NCI-H2107 treated with DMSO at 0.1 percent for 48 hours (cell line): ENCODE measurements around the gene C1GALT1.
A peak's percentile ranks its signal among the peaks of the same experiment; 100 is the strongest.
"Not testable (repeated sequence)": the region's sequence is repeated elsewhere in the genome, so short reads cannot be mapped to it uniquely, and the experiment has no call there.

Source experiments
- DNase-seq: peaks from one replicate; lab custom pipeline; 2025; ENCODE audit not compliant: unreplicated experiment; lab: John Stamatoyannopoulos, UW

Gene C1GALT1

DNA sequence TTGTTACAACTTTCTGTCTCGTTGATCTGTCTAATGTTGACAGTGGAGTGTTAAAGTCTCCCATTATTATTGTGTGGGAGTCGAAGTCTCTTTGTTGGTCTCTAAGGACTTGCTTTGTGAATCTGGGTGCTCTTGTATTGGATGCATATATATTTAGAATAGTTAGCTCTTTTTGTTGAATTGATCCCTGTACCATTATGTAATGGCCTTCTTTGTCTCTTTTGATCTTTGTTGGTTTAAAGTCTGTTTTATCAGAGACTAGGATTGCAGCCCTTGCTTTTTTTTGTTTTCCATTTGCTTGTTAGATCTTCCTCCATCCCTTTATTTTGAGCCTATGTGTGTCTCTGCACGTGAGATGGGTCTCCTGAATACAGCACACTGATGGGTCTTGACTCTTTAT lies 17.2 kb downstream of the C1GALT1 start:
- not testable (repeated sequence) for DNase-seq

DNA sequence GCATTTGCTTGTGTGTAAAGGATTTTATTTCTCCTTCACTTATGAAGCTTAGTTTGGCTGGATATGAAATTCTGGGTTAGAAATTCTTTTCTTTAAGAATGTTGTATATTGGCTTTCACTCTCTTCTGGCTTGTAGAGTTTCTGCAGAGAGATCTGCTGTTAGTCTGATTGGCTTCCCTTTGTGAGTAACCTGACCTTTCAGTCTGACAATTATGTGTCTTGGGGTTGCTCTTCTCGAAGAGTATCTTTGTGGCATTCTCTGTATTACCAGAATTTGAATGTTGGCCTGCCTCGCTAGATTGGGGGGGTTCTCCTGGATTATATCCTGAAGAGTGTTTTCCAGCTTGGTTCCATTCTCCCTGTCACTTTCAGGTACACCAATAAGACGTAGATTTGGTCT lies 17.9 kb downstream of the C1GALT1 start:
- DNase-seq, result not testable (repeated sequence)

DNA sequence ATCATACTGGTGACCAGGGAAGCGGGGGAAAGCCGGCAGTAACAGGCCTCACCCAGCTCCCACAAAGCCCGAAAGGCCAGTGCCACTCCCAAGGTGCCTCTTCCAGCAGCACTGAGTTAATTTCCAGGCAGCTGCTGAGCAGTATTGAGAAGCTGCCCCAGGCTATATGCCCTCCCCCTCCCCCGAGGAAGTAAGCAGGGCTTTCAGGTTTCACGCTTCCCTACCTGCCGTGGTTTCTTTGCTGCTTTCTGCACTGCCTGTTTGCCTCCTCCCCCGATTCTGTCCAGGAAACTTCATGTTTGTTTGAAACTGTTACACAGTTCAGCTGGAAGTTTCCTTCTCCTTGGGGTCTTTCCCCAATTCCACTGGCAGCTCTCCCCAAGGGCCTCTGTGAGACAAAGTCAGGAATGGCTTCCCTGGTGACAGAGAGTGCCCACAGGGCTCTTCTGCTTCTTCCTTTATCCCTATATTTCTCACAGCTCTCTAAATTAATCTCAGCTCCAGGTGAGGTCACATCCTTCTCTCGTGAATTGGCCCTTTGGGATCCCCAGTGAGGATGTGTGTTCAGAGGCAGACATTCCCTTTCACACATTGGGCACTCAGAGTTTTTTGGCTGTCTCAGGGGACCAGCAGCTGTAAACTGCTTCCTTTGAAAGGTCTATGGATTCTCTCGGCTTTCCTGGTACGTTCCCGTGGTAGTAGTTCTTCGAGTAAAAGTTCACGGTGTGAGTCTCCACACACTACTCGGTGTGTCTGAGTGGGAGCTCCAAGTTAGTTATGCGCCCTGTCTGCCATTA lies 19.4 kb downstream of the C1GALT1 start:
- peak; percentile 19 for DNase-seq

DNA sequence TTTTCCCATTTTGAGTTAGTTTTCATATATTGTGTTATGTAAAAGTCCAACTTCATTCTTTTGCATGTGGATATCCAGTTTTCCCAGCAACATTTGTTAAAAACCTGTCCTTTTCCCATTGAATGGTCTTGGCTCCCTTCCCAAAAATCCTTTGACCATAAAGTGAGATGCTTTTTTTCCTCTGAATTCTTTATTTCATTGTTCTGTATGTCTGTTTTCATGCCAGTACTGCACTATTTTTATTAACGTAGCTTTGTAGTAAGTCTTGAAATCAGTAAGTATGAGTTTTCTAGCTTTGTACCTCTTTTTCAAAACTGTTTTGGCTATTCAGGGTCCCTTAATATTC lies 20.0 kb downstream of the C1GALT1 start:
- DNase-seq, result no peak

DNA sequence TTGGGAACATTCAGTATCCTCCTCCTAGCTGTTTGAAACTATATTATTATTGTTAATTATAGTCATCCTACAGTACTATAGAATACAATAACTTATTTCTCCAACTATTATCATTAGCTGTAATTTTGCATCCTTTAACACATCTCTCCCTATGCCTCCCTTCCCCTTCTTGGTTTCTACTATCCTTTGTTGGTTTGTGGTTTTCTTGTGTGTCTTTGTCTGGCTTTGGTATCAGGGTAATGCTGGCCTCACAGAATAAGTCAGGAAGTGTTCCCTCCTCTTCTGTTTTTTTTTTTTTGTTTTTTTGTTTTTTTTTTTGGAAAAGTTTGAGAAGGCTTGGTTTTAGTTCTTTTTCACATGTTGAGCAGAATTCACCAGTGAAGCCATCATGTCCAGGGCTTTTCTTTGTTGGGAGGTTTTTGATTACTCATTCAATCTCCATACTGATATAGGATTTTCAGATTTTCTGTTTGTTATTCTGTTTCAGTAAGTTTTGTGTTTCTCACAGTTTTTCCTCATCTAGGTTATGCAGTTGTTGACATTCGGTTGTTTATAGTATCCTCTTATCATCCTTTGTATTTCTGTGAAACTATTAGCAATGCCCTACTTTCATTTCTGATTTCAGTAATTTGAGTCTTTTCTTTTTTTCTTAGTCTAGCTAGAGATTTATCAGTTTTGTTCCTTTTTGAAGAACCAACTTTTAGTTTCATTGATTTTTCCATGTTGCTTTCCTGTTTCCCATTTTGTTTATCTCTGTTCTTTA lies 21.6 kb downstream of the C1GALT1 start:
- no peak for DNase-seq

DNA sequence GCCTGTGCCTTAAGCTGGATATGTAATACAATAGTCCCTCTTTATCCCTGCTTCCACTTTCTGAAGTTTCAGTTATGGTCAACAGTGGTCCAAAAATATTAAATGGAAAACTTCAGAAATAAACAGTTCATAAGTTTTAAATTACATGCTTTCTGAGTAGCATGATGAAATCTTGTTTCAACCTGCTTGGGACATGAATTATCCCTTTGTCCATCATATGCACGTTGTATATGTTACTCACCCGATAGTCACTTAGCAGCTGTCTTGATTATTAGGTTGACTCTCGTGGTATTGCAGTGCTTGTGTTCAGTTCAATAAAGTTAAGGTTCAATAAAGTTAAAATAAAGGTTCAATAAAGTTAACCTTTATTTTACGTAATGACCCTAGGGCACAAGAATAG lies 25.5 kb downstream of the C1GALT1 start:
- DNase-seq, result no peak

DNA sequence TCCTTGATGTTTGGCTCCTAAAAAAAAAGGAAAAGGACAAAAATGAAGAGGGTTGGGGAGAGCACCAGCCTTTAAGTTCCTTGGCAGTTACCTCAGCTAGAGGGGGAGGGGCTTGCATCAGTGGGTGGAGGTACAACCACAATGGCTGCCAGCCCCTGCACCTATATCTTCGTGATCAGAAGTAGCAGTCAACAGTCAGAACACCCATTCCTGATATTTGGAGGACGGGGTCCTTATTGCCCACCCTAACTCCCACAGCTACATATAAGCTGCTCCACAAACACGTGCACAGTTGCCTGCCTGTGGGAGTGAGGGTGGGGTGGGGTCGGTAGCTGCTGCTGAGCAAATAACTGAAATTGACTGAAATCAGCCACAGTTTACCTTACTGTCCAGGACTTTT lies 26.2 kb downstream of the C1GALT1 start:
- DNase-seq, result no peak

DNA sequence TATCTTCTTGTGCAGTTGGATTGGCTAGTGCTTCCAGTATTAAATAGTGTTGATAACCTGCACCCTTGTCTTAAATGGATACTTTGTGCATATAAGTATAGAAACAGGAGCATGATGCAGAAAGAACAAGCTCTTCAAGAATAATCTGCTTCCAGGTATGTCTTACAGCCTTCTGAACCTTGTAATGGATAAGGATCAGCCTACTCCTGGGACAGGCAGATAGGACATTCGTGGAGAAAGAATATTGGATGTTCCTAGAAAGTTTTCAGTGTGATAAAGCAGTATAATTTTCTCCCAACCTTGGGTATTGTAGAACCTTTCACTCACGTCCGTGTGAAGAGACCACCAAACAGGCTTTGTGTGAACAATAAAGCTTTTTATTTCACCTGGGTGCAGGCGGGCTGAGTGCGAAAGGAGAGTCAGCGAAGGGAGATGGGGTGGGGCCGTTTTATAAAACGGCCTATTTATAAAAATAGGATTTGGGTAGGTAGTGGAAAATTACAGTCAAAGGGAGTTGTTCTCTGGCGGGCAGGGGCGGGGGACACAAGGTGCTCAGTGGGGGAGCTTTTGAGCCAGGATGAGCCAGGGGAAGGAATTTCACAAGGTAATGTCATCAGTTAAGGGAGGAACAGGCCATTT lies 27.2 kb downstream of the C1GALT1 start:
- no peak for DNase-seq

DNA sequence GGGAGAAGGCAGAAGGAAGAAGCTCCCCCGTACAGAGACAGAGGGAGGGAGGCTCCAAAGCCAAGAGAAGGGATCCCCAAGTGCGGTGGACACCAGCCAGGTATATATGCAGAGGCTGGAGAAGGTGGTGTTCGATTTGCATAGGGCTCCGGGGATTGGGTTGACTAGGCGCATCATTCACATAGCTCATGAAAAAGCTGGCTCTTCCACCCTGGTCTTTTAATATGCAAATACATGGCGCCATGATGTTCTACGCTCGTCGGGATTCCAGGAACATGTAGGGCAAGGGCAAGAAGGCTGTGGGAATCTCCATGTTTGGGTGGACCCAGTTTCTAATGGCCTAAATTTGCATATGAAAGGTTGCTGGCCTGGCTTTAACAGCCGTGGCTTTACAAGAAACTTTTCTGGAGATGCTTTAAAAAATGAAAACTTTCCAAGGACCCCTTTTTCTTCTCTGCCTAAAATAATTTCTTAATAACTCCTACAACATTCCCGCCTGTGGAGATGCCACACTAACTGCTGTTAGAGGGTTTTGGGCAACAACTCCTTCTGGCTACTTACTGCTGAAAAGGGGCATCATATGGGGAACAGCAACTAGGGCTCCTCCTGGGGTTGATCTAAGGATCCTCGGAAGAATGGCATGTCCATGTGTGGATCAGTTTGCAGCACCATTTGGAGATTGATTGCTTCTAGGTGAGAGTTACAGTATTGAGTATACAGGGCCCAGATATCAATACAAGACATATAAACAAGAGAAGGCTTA lies 28.3 kb downstream of the C1GALT1 start:
- no peak for DNase-seq

DNA sequence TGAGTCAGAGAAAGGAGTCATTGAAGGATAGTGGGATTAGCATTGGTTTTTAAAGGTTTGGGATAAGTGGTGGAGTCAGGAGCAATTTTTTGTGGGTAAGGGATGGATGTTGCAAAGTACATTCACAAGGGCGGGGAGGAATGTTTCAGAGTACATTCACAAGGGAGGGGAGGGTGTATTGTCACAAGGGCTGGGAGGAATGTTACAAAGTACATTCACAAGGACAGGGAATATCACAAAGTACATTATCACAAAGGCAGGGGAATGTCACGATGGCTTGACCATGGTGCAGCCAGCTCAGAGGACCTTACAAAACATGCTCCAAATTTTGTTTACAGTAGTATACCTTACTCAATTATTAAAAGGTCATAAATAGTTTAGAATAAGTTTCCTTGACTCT lies 30.3 kb downstream of the C1GALT1 start:
- no peak for DNase-seq

DNA sequence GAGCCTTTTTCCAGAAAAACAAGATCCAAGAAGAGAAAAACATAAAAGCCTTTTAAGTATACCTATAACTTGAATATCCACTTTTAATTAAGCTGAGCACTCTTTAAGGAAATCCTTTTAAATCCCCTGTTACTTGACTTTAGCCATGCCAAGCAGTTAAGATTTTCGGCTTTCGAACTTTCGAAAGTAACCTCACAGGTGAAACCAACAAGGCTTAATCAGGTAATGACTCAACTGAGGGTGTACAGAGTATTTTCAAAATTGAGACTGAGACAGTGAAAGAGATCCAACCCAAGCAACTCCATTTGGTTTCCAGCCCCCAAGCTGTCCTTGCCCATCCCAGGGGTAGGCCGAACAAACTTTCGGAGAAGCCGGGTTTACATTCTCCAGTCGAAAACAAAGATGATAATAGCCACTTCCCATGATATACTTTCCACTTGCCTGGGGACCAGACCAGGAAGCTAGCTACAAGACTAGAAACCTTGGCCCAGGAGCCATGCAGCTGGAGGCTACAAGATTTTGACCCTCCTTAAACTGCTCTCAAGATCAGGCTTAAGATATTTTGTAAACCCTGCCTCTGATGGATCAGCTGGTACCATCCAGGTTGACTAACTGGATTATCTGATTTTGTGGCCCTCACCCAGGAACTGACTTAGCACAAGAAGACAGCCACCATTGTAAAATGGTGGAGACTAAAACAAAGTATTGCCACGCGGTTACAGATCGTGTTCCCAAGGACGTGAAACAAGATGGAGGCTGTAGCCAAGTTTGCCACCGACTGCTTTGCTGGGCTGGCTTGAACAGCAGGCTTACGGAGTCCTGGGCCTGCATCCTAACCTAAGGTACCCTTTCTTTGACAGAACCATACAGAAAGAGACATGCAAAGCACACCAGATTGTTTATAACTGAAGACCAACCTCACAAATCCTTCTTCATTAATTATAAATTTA lies 32.3 kb downstream of the C1GALT1 start:
- no peak for DNase-seq

DNA sequence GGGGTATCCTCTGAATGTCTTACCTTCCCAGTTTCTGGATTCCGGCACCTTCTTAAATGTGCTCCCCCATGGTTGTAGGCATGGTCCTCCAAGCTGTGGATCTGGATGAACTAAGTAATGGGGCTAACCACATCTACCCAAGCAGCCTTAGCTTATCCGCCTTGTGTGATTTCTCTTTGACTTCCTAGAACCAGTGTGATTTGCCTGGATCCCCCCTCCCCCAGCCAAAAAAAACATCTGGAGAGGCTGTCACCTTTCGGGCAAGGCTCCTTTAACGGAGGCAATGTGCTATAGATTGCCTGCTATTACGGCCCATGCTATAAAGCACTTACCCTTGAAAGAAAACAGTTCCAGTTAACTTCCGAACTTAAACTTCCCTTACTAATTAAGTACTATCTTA lies 33.9 kb downstream of the C1GALT1 start:
- DNase-seq, result no peak

DNA sequence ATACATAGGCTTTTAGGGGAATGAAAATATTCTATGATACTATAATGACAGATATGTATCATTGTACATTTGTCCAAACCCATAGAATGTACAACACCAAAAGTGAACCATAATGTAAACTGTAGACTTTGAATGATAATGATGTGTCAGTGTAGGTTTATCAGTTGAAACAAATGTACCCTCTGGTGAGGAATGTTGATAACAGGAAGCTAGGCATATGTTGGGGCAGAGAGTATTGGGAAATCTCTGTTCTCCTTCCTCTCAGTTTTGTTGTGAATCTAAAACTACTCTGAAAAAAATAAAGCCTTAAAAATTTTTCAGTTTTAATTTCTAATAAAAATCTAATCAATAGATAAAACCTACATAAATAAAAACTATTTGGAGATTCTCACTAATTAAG lies 36.9 kb downstream of the C1GALT1 start:
- DNase-seq, result no peak

DNA sequence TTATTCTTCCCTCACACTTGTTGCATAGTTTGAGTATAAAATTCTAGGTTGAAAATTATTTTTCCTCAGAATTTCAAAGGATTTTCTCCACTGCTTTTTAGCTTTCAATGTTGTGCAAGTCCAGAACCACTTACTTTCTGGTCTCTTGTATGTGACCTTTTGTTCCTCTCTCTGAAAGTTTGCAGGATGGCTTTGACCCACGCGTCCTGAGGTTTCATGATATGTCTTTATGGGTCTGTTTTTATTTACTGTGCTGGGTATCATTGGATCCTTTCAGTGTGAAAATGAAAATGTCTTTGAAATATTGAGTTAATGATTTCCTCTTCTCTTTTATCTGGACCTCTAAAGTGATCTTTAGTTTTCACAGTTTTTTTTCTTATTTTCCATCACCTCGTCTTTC lies 38.5 kb downstream of the C1GALT1 start:
- DNase-seq, result no peak

DNA sequence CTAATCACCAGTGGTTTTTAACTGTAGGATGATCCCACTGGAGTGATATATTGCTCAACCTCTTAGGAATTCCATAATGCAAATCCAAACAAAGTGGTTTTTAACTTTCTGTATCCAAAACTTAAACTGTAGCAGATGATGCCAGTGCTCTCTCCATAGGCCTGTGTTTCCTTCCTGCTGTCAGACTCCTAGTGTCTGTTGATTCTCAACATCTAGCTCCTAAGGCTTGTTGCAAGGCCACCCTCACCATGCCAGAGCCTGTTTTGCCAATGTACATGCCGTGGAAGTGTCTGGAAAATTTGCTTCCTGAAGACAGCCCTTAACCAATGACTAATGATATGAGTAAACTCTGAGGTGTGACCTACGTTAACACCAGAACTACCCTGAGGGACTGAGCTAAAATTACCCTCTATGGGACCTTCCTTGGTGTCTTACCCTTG lies 39.3 kb downstream of the C1GALT1 start:
- DNase-seq, result no peak

DNA sequence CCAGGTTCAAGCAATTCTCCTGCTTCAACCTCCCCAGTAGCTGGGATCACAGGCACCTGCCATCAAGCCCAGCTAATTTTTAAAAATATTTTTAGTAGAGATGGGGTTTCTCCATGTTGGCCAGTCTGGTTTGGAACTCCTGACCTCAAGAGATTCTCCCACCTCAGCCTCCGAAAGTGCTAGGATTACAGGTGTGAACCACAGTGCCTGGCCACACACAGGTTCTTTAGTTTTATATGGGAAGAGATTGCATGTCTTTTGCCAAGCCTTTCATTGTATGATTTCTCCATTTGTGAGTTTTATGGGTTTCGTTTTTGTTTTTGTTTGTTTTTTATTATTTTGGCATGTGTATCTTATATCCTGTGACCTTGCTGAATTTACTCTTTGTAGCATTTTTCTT lies 40.9 kb downstream of the C1GALT1 start:
- DNase-seq, result no peak

DNA sequence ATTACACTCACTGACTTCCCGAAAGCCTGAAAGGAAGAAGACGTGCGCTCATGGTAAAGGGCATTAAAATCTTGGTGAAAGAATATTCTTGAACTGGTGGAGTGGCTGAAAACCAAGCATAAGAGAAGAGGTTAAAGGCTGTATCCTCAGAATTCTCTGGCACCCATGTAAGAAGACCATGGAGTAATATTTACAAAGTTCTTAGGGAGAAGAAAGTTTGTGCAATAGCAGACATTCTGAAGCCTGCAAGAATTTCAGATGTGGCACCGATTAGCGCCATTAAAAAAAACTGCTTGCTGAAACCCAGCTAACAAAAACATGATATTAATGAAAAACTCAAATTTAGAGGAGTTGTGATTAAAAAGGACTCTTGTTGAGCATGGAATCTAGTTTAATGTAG lies 44.1 kb downstream of the C1GALT1 start:
- DNase-seq, result no peak

DNA sequence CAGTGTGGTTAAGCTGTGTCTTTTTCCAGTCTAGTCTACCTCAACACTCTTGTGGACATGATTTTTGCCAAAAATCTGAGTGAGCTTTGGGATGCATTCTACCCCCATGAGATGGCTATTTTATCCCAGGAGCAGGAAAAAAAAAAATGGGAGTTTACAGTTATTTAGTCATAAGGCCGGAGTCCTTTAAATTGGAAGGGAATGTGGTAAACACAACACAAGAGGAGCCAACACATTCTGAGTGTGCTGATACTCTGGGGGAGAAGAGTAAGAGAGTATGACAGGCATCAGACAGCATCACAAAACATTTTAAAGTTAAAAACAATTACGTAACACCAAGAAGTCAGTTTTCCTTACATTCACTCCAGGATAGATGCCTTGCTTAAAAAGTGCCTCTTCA lies 46.1 kb downstream of the C1GALT1 start:
- DNase-seq, result no peak

DNA sequence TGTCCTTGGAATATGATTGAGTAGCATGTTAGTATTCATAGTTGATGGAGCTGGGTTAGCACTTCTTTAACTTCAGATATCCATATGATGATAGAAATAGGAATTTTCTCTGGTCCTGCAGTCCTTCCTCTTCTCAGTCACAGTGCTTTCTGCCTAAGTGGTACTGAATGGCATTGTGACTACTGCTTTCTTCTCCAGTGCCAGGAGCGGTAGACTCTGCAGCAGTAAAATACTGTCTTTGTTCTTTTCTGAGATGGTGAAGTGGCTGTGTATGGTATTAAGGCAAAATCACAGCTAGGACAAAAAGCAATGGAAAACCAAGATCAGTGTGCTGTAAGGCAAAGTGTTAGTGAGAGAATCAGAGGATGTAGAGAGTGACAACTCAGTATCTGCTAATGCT lies 46.6 kb downstream of the C1GALT1 start:
- DNase-seq, result no peak

DNA sequence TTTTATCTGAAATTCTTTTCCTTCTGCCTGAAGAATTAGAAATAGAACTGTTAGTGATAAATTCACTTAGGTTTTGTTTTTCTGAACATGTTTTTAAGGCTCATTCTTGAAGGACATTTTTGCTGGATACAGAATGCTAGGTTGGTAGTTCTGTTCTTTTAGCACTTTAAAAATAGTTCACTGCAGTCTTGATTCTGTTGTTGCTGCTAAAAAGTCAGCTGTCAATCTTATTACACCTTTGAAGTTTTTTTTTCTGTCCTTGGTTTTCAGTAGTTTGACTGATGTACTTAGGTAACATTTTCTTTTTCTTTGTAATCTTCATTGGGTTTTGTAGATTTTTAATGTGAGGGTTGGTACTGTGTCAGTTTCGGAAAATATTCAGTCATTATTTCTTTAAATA lies 48.7 kb downstream of the C1GALT1 start:
- no peak for DNase-seq
